WTC11 (cell line): Measurements from ENCODE around the gene CCDC71L. TPM values are rescaled to one million over a fixed set of nuclear protein-coding genes. Genes with fewer than 3 reads are reported as not detected.

Source experiments
- ATAC-seq: fragments of 200-7000 bp; cut with Tn5 transposase; 2 replicates; pipeline ENCODE4 v1.10.0; 2021; ENCODE audit warnings: mild to moderate bottlenecking, moderate library complexity
- CTCF ChIA-PET: fragments of 300-600 bp; sonication (Branson Sonifier 250); formaldehyde crosslinking; loops from one replicate; lab custom pipeline; 2021; ENCODE audit warnings: antibody characterized with exemption; lab: Charles Lee
- POLR2A ChIA-PET: fragments of 350-600 bp; sonication (Branson Sonifier 250); formaldehyde crosslinking; loops from one replicate; lab custom pipeline; 2021; ENCODE audit warnings: antibody characterized with exemption; lab: Charles Lee
- DNase-seq: peaks from one replicate; pipeline ENCODE4 v3.0.0; 2021; ENCODE audit warnings: low spot score
- H3K27ac Mint-ChIP-seq: 2 replicates; pipeline ENCODE4 v1.8.0; 2021; ENCODE audit warnings: mixed read lengths
- H3K27me3 Mint-ChIP-seq: 2 replicates; pipeline ENCODE4 v1.8.0; 2021; ENCODE audit warnings: low read depth, mild to moderate bottlenecking, moderate library complexity, mixed read lengths
- H3K36me3 Mint-ChIP-seq: 2 replicates; pipeline ENCODE4 v1.8.0; 2021; ENCODE audit warnings: mixed read lengths
- H3K4me1 Mint-ChIP-seq: 2 replicates; pipeline ENCODE4 v1.8.0; 2022; ENCODE audit warnings: mixed read lengths
- H3K4me3 Mint-ChIP-seq: 2 replicates; pipeline ENCODE4 v1.8.0; 2021; ENCODE audit warnings: mild to moderate bottlenecking, moderate library complexity, mixed read lengths
- H3K9me3 Mint-ChIP-seq: 2 replicates; pipeline ENCODE4 v1.8.0; 2021; ENCODE audit warnings: mixed read lengths
- AFF4 ChIP-seq: sonication (generic); formaldehyde crosslinking; IDR thresholded peaks from 2 replicates; pipeline ENCODE4 v1.8.1; 2023; ENCODE audit warnings: mild to moderate bottlenecking, missing genetic modification reagents, borderline replicate concordance
- ARID4B ChIP-seq: sonication (generic); formaldehyde crosslinking; IDR thresholded peaks from 2 replicates; pipeline ENCODE4 v1.8.0; 2023; ENCODE audit warnings: missing genetic modification reagents, mild to moderate bottlenecking, borderline replicate concordance
- ATF1 ChIP-seq: sonication (generic); formaldehyde crosslinking; IDR thresholded peaks from 2 replicates; pipeline ENCODE4 v1.8.1; 2023; ENCODE audit warnings: mild to moderate bottlenecking, moderate library complexity, missing genetic modification reagents
- CDX4 ChIP-seq: fragments of 250-450 bp; sonication (Bioruptor Pico); IDR thresholded peaks from 2 replicates; pipeline ENCODE4 v1.9.0; 2021; ENCODE audit warnings: moderate library complexity, mild to moderate bottlenecking, inconsistent platforms, borderline replicate concordance
- CREM ChIP-seq: sonication (generic); formaldehyde crosslinking; IDR thresholded peaks from 2 replicates; pipeline ENCODE4 v1.8.1; 2022; ENCODE audit warnings: mild to moderate bottlenecking, missing genetic modification reagents, moderate library complexity
- EMX1 ChIP-seq: fragments of 250-450 bp; sonication (Bioruptor Pico); IDR thresholded peaks from 2 replicates; pipeline ENCODE4 v1.8.0; 2021; ENCODE audit warnings: mild to moderate bottlenecking
- IRF2 ChIP-seq: sonication (generic); formaldehyde crosslinking; IDR thresholded peaks from 2 replicates; pipeline ENCODE4 v1.8.0; 2022; ENCODE audit warnings: low read depth, missing genetic modification reagents, borderline replicate concordance
- NFATC4 ChIP-seq: fragments of 250-450 bp; sonication (Bioruptor Pico); IDR thresholded peaks from 2 replicates; pipeline ENCODE4 v1.9.0; 2021; ENCODE audit warnings: mild to moderate bottlenecking
- NR2C2 ChIP-seq: sonication (generic); formaldehyde crosslinking; IDR thresholded peaks from 2 replicates; pipeline ENCODE4 v1.8.0; 2022; ENCODE audit warnings: mild to moderate bottlenecking, missing genetic modification reagents
- PREB ChIP-seq: sonication (generic); formaldehyde crosslinking; IDR thresholded peaks from 2 replicates; pipeline ENCODE4 v1.8.1; 2022; ENCODE audit warnings: mild to moderate bottlenecking, missing genetic modification reagents, moderate library complexity, borderline replicate concordance
- SP1 ChIP-seq: sonication (generic); formaldehyde crosslinking; conservative IDR thresholded peaks from 2 replicates; pipeline ENCODE4 v1.8.1; 2022; ENCODE audit warnings: missing genetic modification reagents
- TEAD1 ChIP-seq: sonication (generic); formaldehyde crosslinking; IDR thresholded peaks from 2 replicates; pipeline ENCODE4 v1.8.0; 2022; ENCODE audit warnings: mild to moderate bottlenecking, missing genetic modification reagents
- TP53 ChIP-seq: sonication (generic); formaldehyde crosslinking; IDR thresholded peaks from 2 replicates; pipeline ENCODE4 v1.8.1; 2023; ENCODE audit warnings: mild to moderate bottlenecking, missing genetic modification reagents
- ZBTB43 ChIP-seq: sonication (generic); formaldehyde crosslinking; IDR thresholded peaks from 2 replicates; pipeline ENCODE4 v1.8.1; 2023; ENCODE audit warnings: mild to moderate bottlenecking, missing genetic modification reagents
- total RNA-seq: library from RNA; stranded (reverse); gene quantifications from 3 replicates; pipeline ENCODE4 v1.2.3, GENCODE V29; 2021

CCDC71L gene
- total RNA-seq, 1 experiment from 2014 or later: 21.5 TPM

- TF ChIP-seq ARID4B (CRISPR knock-in tag) (no peak), TEAD1 (CRISPR knock-in tag) (no peak), NR2C2 (CRISPR knock-in tag) (no peak), PREB (CRISPR knock-in tag) (no peak), CDX4 (CRISPR knock-in tag) (no peak), ATF1 (CRISPR knock-in tag) (no peak), AFF4 (no peak), EMX1 (CRISPR knock-in tag) (no peak), SP1 (CRISPR knock-in tag) (no peak)
- TF ChIP-seq, all 79 proteins: peak for 0
These were observed 8.9 kb downstream of the CCDC71L start (continued) for GRCh38 chr7:106652092-106652491.

GRCh38 chr7:106646256-106646655 is 14.7 kb downstream of the CCDC71L start:
- DNase-seq: no peak
- Mint-ChIP-seq H3K36me3 (no peaks in the 10 kb centered on the region), H3K4me1 (no peaks in the 10 kb centered on the region), H3K27ac (no peak overlapping the region), H3K27me3 (0 out of 2 replicates have a peak, but pooled peaks cover 3% of the 10 kb centered on the region), H3K4me3 (no peak overlapping the region)
- CTCF ChIA-PET: no interaction called here
- TF ChIP-seq CREM (CRISPR knock-in tag) (no peak), NFATC4 (CRISPR knock-in tag) (no peak), ZBTB43 (CRISPR knock-in tag) (no peak), IRF2 (CRISPR knock-in tag) (no peak), CDX4 (CRISPR knock-in tag) (no peak), TP53 (no peak)
- TF ChIP-seq, all 79 proteins: peak for 0
- H3K9me3 Mint-ChIP-seq: peaks cover 10% of the 10 kb centered on the region; the same call in 1 of the 2 replicates
- ATAC-seq: no peak
- POLR2A ChIA-PET: no interaction called here
